Sigmoid colon (tissue), 7 donors: Measurements from ENCODE around the gene TTC8. TPM values are rescaled to one million over a fixed set of nuclear protein-coding genes. Genes with fewer than 3 reads are reported as not detected.

Source experiments
- DNase-seq: peaks from one replicate; pipeline ENCODE4 v3.0.0-alpha.2; 2019
- H3K27ac ChIP-seq, 4 donors: fragments of 200-600 bp; sonication (generic); one replicate each; pipeline ENCODE4 v1.5.1; 2016 to 2019; ENCODE audit warnings: mild to moderate bottlenecking in 1 of 4
- H3K27me3 ChIP-seq, 3 donors: fragments of 200-600 bp; sonication (generic); one replicate each; pipeline ENCODE4 v1.5.1; 2019; ENCODE audit warnings: mild to moderate bottlenecking in 1 of 3
- H3K36me3 ChIP-seq, 4 donors: fragments of 200-600 bp; sonication (generic); one replicate each; pipeline ENCODE4 v1.5.1; 2016 to 2019
- H3K4me1 ChIP-seq, 4 donors: fragments of 200-600 bp; sonication (generic); one replicate each; pipeline ENCODE4 v1.5.1; 2017 to 2019
- H3K4me3 ChIP-seq, 4 donors: fragments of 200-600 bp; sonication (generic); one replicate each; pipeline ENCODE4 v1.5.1; 2017 to 2019; ENCODE audit warnings: mild to moderate bottlenecking in 2 of 4, moderate library complexity in 1 of 4
- H3K9me3 ChIP-seq, 4 donors: fragments of 200-600 bp in 3 of 4; sonication (generic) in 3 of 4; one replicate each; pipeline versions ENCODE4 v1.5.1 to v1.6.1; 2013 to 2019
- CTCF ChIP-seq, 4 experiments: fragments of 450-650 bp in 3 of 4; fragments of 200-600 bp in 1 of 4; IDR thresholded peaks; one replicate each; pipeline ENCODE4 v1.5.1; 2016 to 2019; ENCODE audit warnings: antibody characterized with exemption in 4 of 4, mild to moderate bottlenecking in 3 of 4, moderate library complexity in 2 of 4
- EP300 ChIP-seq, 4 donors: sonication (generic); formaldehyde crosslinking; IDR thresholded peaks; one replicate each; pipeline ENCODE4 v1.6.1; 2017; ENCODE audit warnings: antibody characterized with exemption in 4 of 4
- POLR2A ChIP-seq, 2 donors: fragments of 450-650 bp; IDR thresholded peaks; one replicate each; pipeline ENCODE4 v1.6.1; 2016; ENCODE audit warnings: antibody characterized with exemption in 2 of 2, mild to moderate bottlenecking in 2 of 2, moderate library complexity in 2 of 2
- POLR2AphosphoS5 ChIP-seq, 4 donors: sonication (generic); formaldehyde crosslinking; IDR thresholded peaks; one replicate each; pipeline ENCODE4 v1.6.1; 2017; ENCODE audit warnings: antibody characterized with exemption in 4 of 4
- WGBS, 2 donors: extraction: QIAGEN DNeasy Blood & Tissue Kit; methylation state at CpG; one replicate each; pipeline ENCODE4 v1.1.7; 2013; 5-methylcytosine and 5-hydroxymethylcytosine counted together
- intact Hi-C: fragments of 100-400 bp; cut with DNase I; formaldehyde crosslinking; loops from one replicate; pipeline ENCODE4 v1.15.1; 2023
- polyA plus RNA-seq, 3 donors: library from polyadenylated mRNA; stranded (reverse); fragments of 200-250 nt; gene quantifications; one replicate each; pipeline ENCODE4 v1.2.3, GENCODE V29; 2013
- total RNA-seq, 4 donors: library from RNA; depleted of rRNA; stranded (reverse); fragments of >200 nt; gene quantifications; one replicate each; pipeline ENCODE4 v1.1.0, GENCODE V29; 2016
- donor health status: healthy with polysubstance abuse.
- donor health status: Bipolar disorder and iron deficiency.
- donor health status: healthy.

Gene TTC8
- total and polyA plus RNA-seq, 7 donors = 8.0 to 35.5 (median 17.3) TPM

GRCh38 chr14:88829188-88829587 is 4.7 kb downstream of the TTC8 start:
- DNase-seq = no peak
- TF ChIP-seq CTCF (IDR thresholded peaks at IDR 0.05) (no peak), EP300 (IDR thresholded peaks at IDR 0.05) (no peak), POLR2AphosphoS5 (IDR thresholded peaks at IDR 0.05) (no peak), POLR2A (IDR thresholded peaks at IDR 0.05) (no peak)

GRCh38 chr14:88829685-88830302 is 5.3 kb downstream of the TTC8 start:
- Histone ChIP-seq H3K36me3 (no peaks in the 10 kb centered on the region), H3K27ac (peak overlapping the region in 3 of 4 donors; percentile 66 to 73 (median 72)), H3K27me3 (no peaks in the 10 kb centered on the region), H3K4me1 (peaks cover 0 to 73% (median 31%) of the 10 kb centered on the region in 4 donors), H3K9me3 (no peaks in the 10 kb centered on the region), H3K4me3 (no peak overlapping the region)
- WGBS, 2 donors = 84 to 94% methylated on average over 4 of the region's 4 CpGs
- intact Hi-C loops = loop anchor here (10.0 kb wide), 1 partner anchor 275 kb away; the partner anchor contains the start of gene PTPN21
- DNase-seq = no peak
- TF ChIP-seq CTCF (IDR thresholded peaks at IDR 0.05) = no peak
- TF ChIP-seq POLR2AphosphoS5 (IDR thresholded peaks at IDR 0.05) = no peak
- no peak for TF ChIP-seq POLR2A (IDR thresholded peaks at IDR 0.05)
- no peak for TF ChIP-seq EP300 (IDR thresholded peaks at IDR 0.05)

More at GRCh38 chr14:88829188-88829587, 4.7 kb downstream of the TTC8 start:
- intact Hi-C loops = loop anchor here (10.0 kb wide), 1 partner anchor 274 kb away; the partner anchor contains the start of gene PTPN21
- Histone ChIP-seq H3K27me3 (no peaks in the 10 kb centered on the region), H3K27ac (peak overlapping the region in 2 of 4 donors; percentile 66 to 72), H3K4me1 (peaks cover 0 to 66% (median 25%) of the 10 kb centered on the region in 4 donors), H3K4me3 (no peak overlapping the region), H3K36me3 (no peaks in the 10 kb centered on the region), H3K9me3 (no peaks in the 10 kb centered on the region)
- 54 to 74% methylated on average over 3 of the region's 3 CpGs for WGBS, 2 donors

GRCh38 chr14:88831284-88831683 is 6.8 kb downstream of the TTC8 start:
- DNase-seq = no peak
- Histone ChIP-seq H3K9me3 (no peaks in the 10 kb centered on the region), H3K27ac (peak overlapping the region; percentile 61 to 73 (median 69)), H3K4me1 (peaks cover 0 to 77% (median 31%) of the 10 kb centered on the region in 4 donors), H3K36me3 (no peaks in the 10 kb centered on the region), H3K4me3 (no peak overlapping the region), H3K27me3 (no peaks in the 10 kb centered on the region)
- intact Hi-C loops = no loop called here
- TF ChIP-seq POLR2AphosphoS5 (IDR thresholded peaks at IDR 0.05) (peak in 1 of 4 donors; percentile 35), EP300 (IDR thresholded peaks at IDR 0.05) (no peak)

GRCh38 chr14:88834883-88835431 is 10.5 kb downstream of the TTC8 start:
- H3K27ac ChIP-seq = peak overlapping the region; percentile 42 to 61 (median 52)
- TF ChIP-seq POLR2A (IDR thresholded peaks at IDR 0.05) (no peak), EP300 (IDR thresholded peaks at IDR 0.05) (no peak), POLR2AphosphoS5 (IDR thresholded peaks at IDR 0.05) (no peak), CTCF (IDR thresholded peaks at IDR 0.05) (no peak)
- H3K4me1 ChIP-seq = peaks cover 0 to 56% (median 31%) of the 10 kb centered on the region in 4 donors
- DNase-seq = no peak
- no peak overlapping the region for H3K4me3 ChIP-seq
- no peaks in the 10 kb centered on the region for H3K36me3 ChIP-seq
- intact Hi-C loops = no loop called here
- no peaks in the 10 kb centered on the region for H3K9me3 ChIP-seq
- no peaks in the 10 kb centered on the region for H3K27me3 ChIP-seq

- no peak overlapping the region for H3K4me3 ChIP-seq
- H3K4me1 ChIP-seq = peaks cover 0 to 50% (median 30%) of the 10 kb centered on the region in 4 donors
- no peak for DNase-seq
- H3K27me3 ChIP-seq = no peaks in the 10 kb centered on the region
- H3K27ac ChIP-seq = peak overlapping the region; percentile 42 to 61 (median 52)
- peaks cover 0 to under 1% (median 0%) of the 10 kb centered on the region in 4 donors for H3K36me3 ChIP-seq
- intact Hi-C loops = no loop called here
- H3K9me3 ChIP-seq = no peaks in the 10 kb centered on the region
- TF ChIP-seq EP300 (IDR thresholded peaks at IDR 0.05) (no peak), POLR2A (IDR thresholded peaks at IDR 0.05) (no peak), CTCF (IDR thresholded peaks at IDR 0.05) (no peak), POLR2AphosphoS5 (IDR thresholded peaks at IDR 0.05) (no peak)
Observed at GRCh38 chr14:88835661-88836060, 11.2 kb downstream of the TTC8 start.
